IMR-90 (cell line): ENCODE data around the gene PRPS1. TPM values are rescaled to one million over a fixed set of nuclear protein-coding genes. Genes with fewer than 3 reads are reported as not detected.

ENCODE experiments used
- ATAC-seq: fragments of 200-7000 bp; cut with Tn5 transposase; 2 replicates; pipeline ENCODE4 v1.9.1; 2020; ENCODE audit warnings: low read depth, mild to moderate bottlenecking, moderate library complexity
- BruUV-seq: library from RNA; stranded (reverse); fragments of 400-500 nt; replicated peaks from 2 replicates; lab custom pipeline; 2021; lab: Mats Ljungman, UMichigan
- CTCF ChIA-PET: fragments of 300-600 bp; formaldehyde crosslinking; extraction: SDS; loops from one replicate; lab custom pipeline; 2021; ENCODE audit warnings: antibody characterized with exemption; lab: Yijun Ruan, JAX
- POLR2A ChIA-PET: fragments of 300-600 bp; sonication (Branson Sonifier 250); formaldehyde crosslinking; loops from one replicate; lab custom pipeline; 2022; ENCODE audit warnings: antibody characterized with exemption; ENCODE audit not compliant: unreplicated experiment; lab: Charles Lee
- DNase-seq: peaks from one replicate; pipeline ENCODE4 v3.0.0; 2013
- H2AFZ ChIP-seq: replicated peaks from 2 replicates; pipeline ENCODE3; 2013; ENCODE audit warnings: low read length, mild to moderate bottlenecking; ENCODE audit not compliant: poor library complexity
- H2AK5ac ChIP-seq: 2 replicates; pipeline ENCODE4 v1.6.1; 2013; ENCODE audit warnings: low read depth, low read length, inconsistent platforms
- H2AK9ac ChIP-seq: replicated peaks from 2 replicates; pipeline ENCODE3; 2013; ENCODE audit warnings: mild to moderate bottlenecking, low read depth, low read length, moderate library complexity; ENCODE audit not compliant: poor library complexity
- H2BK120ac ChIP-seq: 2 replicates; pipeline ENCODE4 v1.6.1; 2013; ENCODE audit warnings: low read depth, low read length, inconsistent platforms
- H2BK15ac ChIP-seq: 3 replicates; pipeline ENCODE4 v1.6.1; 2013; ENCODE audit warnings: low read depth, low read length, inconsistent platforms
- H2BK20ac ChIP-seq: 2 replicates; pipeline ENCODE4 v1.6.1; 2013; ENCODE audit warnings: low read depth, mild to moderate bottlenecking, inconsistent platforms, low read length, moderate library complexity
- H2BK5ac ChIP-seq: 2 replicates; pipeline ENCODE4 v1.6.1; 2013; ENCODE audit warnings: mild to moderate bottlenecking, low read depth, low read length, inconsistent platforms; ENCODE audit not compliant: poor library complexity, severe bottlenecking
- H3K14ac ChIP-seq: replicated peaks from 2 replicates; pipeline ENCODE4 v1.6.1; 2013; ENCODE audit warnings: low read depth, low read length, inconsistent platforms
- H3K18ac ChIP-seq: 2 replicates; pipeline ENCODE4 v1.6.1; 2013; ENCODE audit warnings: low read depth, low read length, control low read depth
- H3K23ac ChIP-seq: 2 replicates; pipeline ENCODE4 v1.6.1; 2013; ENCODE audit warnings: low read depth, low read length, inconsistent platforms
- H3K27ac ChIP-seq: 2 replicates; pipeline ENCODE4 v1.5.1; 2013; ENCODE audit warnings: mild to moderate bottlenecking, control low read depth, low read length; ENCODE audit not compliant: insufficient read depth
- H3K27me3 ChIP-seq: 2 replicates; pipeline ENCODE4 v1.6.1; 2013; ENCODE audit warnings: low read length; ENCODE audit not compliant: control insufficient read depth, insufficient read depth
- H3K36me3 ChIP-seq: 2 replicates; pipeline ENCODE4 v1.6.1; 2013; ENCODE audit warnings: low read length, mixed read lengths; ENCODE audit not compliant: control insufficient read depth, insufficient read depth
- H3K4ac ChIP-seq: 2 replicates; pipeline ENCODE4 v1.6.1; 2013; ENCODE audit warnings: low read depth, low read length, inconsistent platforms
- H3K4me1 ChIP-seq: 2 replicates; pipeline ENCODE4 v1.6.1; 2013; ENCODE audit warnings: low read length, mixed read lengths; ENCODE audit not compliant: control insufficient read depth, insufficient read depth
- H3K4me2 ChIP-seq: 2 replicates; pipeline ENCODE4 v1.6.1; 2013; ENCODE audit warnings: low read depth, mild to moderate bottlenecking, control low read depth, low read length, moderate library complexity
- H3K4me3 ChIP-seq: 2 replicates; pipeline ENCODE4 v1.5.1; 2013; ENCODE audit warnings: low read depth, mild to moderate bottlenecking, control low read depth, low read length, moderate library complexity; ENCODE audit not compliant: insufficient read depth
- H3K56ac ChIP-seq: 2 replicates; pipeline ENCODE4 v1.6.1; 2013; ENCODE audit warnings: low read length, inconsistent platforms; ENCODE audit not compliant: insufficient read depth; ENCODE audit errors: extremely low read depth
- H3K79me1 ChIP-seq, 2 experiments: 2 replicates each; pipeline ENCODE4 v1.6.1; 2013; ENCODE audit warnings: low read length in 2 of 2, inconsistent platforms in 1 of 2, low read depth in 1 of 2
- H3K9ac ChIP-seq: 2 replicates; pipeline ENCODE4 v1.6.1; 2013; ENCODE audit warnings: low read depth, low read length, control low read depth
- H3K9me1 ChIP-seq: 2 replicates; pipeline ENCODE4 v1.6.1; 2013; ENCODE audit warnings: low read length, inconsistent platforms; ENCODE audit not compliant: insufficient read depth
- H3K9me3 ChIP-seq: 2 replicates; pipeline ENCODE4 v1.6.1; 2013; ENCODE audit warnings: low read length; ENCODE audit not compliant: control insufficient read depth, insufficient read depth
- H4K20me1 ChIP-seq: 2 replicates; pipeline ENCODE4 v1.6.1; 2013; ENCODE audit warnings: low read length, inconsistent platforms; ENCODE audit not compliant: insufficient read depth
- H4K5ac ChIP-seq: 2 replicates; pipeline ENCODE4 v1.6.1; 2013; ENCODE audit warnings: mild to moderate bottlenecking, low read depth, low read length, control low read depth
- H4K8ac ChIP-seq, 2 experiments: 2 replicates each; pipeline ENCODE4 v1.6.1; 2013; ENCODE audit warnings: low read depth in 2 of 2, low read length in 2 of 2, control low read depth in 1 of 2, inconsistent platforms in 1 of 2
- H4K91ac ChIP-seq: 2 replicates; pipeline ENCODE4 v1.6.1; 2013; ENCODE audit warnings: low read depth, low read length, inconsistent platforms; ENCODE audit not compliant: insufficient read depth
- BHLHE40 ChIP-seq: fragments of 150-350 bp; IDR thresholded peaks from 2 replicates; pipeline ENCODE4 v1.6.1; 2016; ENCODE audit warnings: mild to moderate bottlenecking, low read depth, low read length
- CEBPB ChIP-seq: IDR thresholded peaks from 2 replicates; pipeline ENCODE4 v1.6.1; 2012; ENCODE audit warnings: low read depth, low read length, improper control_type of control experiment
- ELK1 ChIP-seq: fragments of 150-350 bp; IDR thresholded peaks from 2 replicates; pipeline ENCODE4 v1.6.1; 2016; ENCODE audit warnings: low read depth, mild to moderate bottlenecking, low read length, moderate library complexity, borderline replicate concordance
- MAFK ChIP-seq: IDR thresholded peaks from 2 replicates; pipeline ENCODE4 v1.6.1; 2012; ENCODE audit warnings: low read depth, low read length, improper control_type of control experiment
- NFE2L2 ChIP-seq: fragments of 150-350 bp; IDR thresholded peaks from 2 replicates; pipeline ENCODE4 v1.6.1; 2016; ENCODE audit warnings: low read depth, mild to moderate bottlenecking, low read length
- RAD21 ChIP-seq: IDR thresholded peaks from 2 replicates; pipeline ENCODE4 v1.6.1; 2012; ENCODE audit warnings: low read length, improper control_type of control experiment
- RCOR1 ChIP-seq: IDR thresholded peaks from 2 replicates; pipeline ENCODE4 v1.6.1; 2012; ENCODE audit warnings: mild to moderate bottlenecking, low read length, improper control_type of control experiment; ENCODE audit not compliant: insufficient replicate concordance
- WGBS, 2 experiments: methylation state at CpG; one replicate each; pipeline versions ENCODE4 v1.1.5 to v1.1.7; 2013; ENCODE audit warnings: missing lambda C conversion rate in 2 of 2; ENCODE audit not compliant: insufficient read length in 1 of 2; ENCODE audit errors: extremely low coverage in 2 of 2; 5-methylcytosine and 5-hydroxymethylcytosine counted together
- dilution Hi-C: fragments of 300-500 bp; cut with HindIII; formaldehyde crosslinking; loops from one replicate; pipeline ENCODE4 v1.14.3; 2018; ENCODE audit warnings: low sequenced_read_pairs; ENCODE audit not compliant: unreplicated experiment
- in situ Hi-C: fragments of 300-500 bp; cut with MboI; formaldehyde crosslinking; loops from 3 replicates; pipeline ENCODE4 v1.14.3; 2019; ENCODE audit warnings: low sequenced_read_pairs, inconsistent platforms, mixed read lengths
- intact Hi-C: fragments of 100-400 bp; cut with micrococcal nuclease; formaldehyde crosslinking; loops from 2 replicates; pipeline ENCODE4 v1.10.0; 2022
- polyA plus RNA-seq, 3 experiments: library from polyadenylated mRNA; depleted of rRNA; stranded (reverse); fragments of >200 nt; gene quantifications; 2 replicates each; pipeline ENCODE4 v1.2.3, GENCODE V29; 2012; ENCODE audit warnings: low replicate concordance in 1 of 3
- total RNA-seq: library from RNA; depleted of rRNA; stranded (reverse); fragments of >200 nt; gene quantifications from 2 replicates; pipeline ENCODE4 v1.2.3, GENCODE V29; 2012

PRPS1 gene
- total and polyA plus RNA-seq, 2 of the 4 experiments (the other 2 are of a cell fraction): 118 to 137 TPM

- no peaks in the 10 kb centered on the region for H3K9me1 ChIP-seq
- dilution Hi-C loops (no loop called here), intact Hi-C loops (loop anchor here (10.0 kb wide), 1 partner anchor 767 kb away; no protein-coding TSS in a partner anchor), in situ Hi-C loops (loop anchor here (10.0 kb wide), 1 partner anchor 413 kb away; no protein-coding TSS in a partner anchor)
- no TSS peak for BruUV-seq
- H2AK5ac ChIP-seq: no peak overlapping the region
- H3K18ac ChIP-seq: no peak overlapping the region
- H2BK20ac ChIP-seq: no peak overlapping the region
- H3K56ac ChIP-seq: no peak overlapping the region
- no peak overlapping the region for H2BK120ac ChIP-seq
- no peaks in the 10 kb centered on the region for H3K4me1 ChIP-seq
- H2BK15ac ChIP-seq: no peak overlapping the region
- H3K27me3 ChIP-seq: peaks cover 7% of the 10 kb centered on the region
- H2AK9ac ChIP-seq: no peak overlapping the region
- WGBS, 2 experiments: no CpG with 5 or more reads among the region's 3 CpGs
- H3K4me2 ChIP-seq: no peak overlapping the region
- H2AFZ ChIP-seq: no peak overlapping the region
- DNase-seq (no peak), ATAC-seq (no peak)
- H3K79me1 ChIP-seq: no peaks in the 10 kb centered on the region
- no peak overlapping the region for H3K27ac ChIP-seq
- no peaks in the 10 kb centered on the region for H3K9me3 ChIP-seq
- H3K9ac ChIP-seq: no peak overlapping the region
- no peak overlapping the region for H3K14ac ChIP-seq
- H3K36me3 ChIP-seq: no peaks in the 10 kb centered on the region
- no peak overlapping the region for H4K5ac ChIP-seq
- CTCF ChIA-PET: interaction anchor here (1.0 to 1.1 kb wide), 2 partner anchors 67 to 124 kb away, joined by 3 to 4 read pairs; no protein-coding TSS in a partner anchor
- H4K20me1 ChIP-seq: no peaks in the 10 kb centered on the region
- no peak overlapping the region for H4K91ac ChIP-seq
- POLR2A ChIA-PET: no interaction called here
- TF ChIP-seq CEBPB (no peak), BHLHE40 (no peak), MAFK (no peak), RAD21 (no peak), NFE2L2 (no peak), ELK1 (no peak), RCOR1 (no peak)
- H4K8ac ChIP-seq: no peak overlapping the region
- no peak overlapping the region for H3K4me3 ChIP-seq
- H3K23ac ChIP-seq: no peak overlapping the region
- H3K4ac ChIP-seq: no peak overlapping the region
- H2BK5ac ChIP-seq: no peak overlapping the region
Observed at GRCh38 chrX:107662145-107662544, 33.8 kb downstream of the PRPS1 start.
